Neutrophil (primary cell): ENCODE measurements around the gene SMPD3.

Source experiments
- H3K27ac ChIP-seq: fragments of 200-600 bp; sonication (generic); 2 replicates; pipeline ENCODE4 v1.5.1; 2016; ENCODE audit warnings: mild to moderate bottlenecking, moderate library complexity
- H3K27me3 ChIP-seq: fragments of 200-600 bp; sonication (generic); 2 replicates; pipeline ENCODE4 v1.6.0; 2016; ENCODE audit warnings: mild to moderate bottlenecking
- H3K36me3 ChIP-seq: fragments of 200-600 bp; sonication (generic); 2 replicates; pipeline ENCODE4 v1.5.1; 2017
- H3K4me1 ChIP-seq, 2 experiments: fragments of 200-600 bp in 1 of 2; sonication (generic) in 1 of 2; 1 replicate in 1 of 2; 2 replicates in 1 of 2; pipeline versions ENCODE4 v1.5.1 to v1.6.1; 2013 to 2016; ENCODE audit warnings: low read depth in 1 of 2, low read length in 1 of 2, mild to moderate bottlenecking in 1 of 2, moderate library complexity in 1 of 2; ENCODE audit not compliant: control insufficient read depth in 1 of 2, insufficient read depth in 1 of 2
- H3K4me3 ChIP-seq, 2 experiments: fragments of 200-600 bp in 1 of 2; sonication (generic) in 1 of 2; 1 replicate in 1 of 2; 2 replicates in 1 of 2; pipeline ENCODE4 v1.5.1; 2013 to 2016; ENCODE audit warnings: low read depth in 1 of 2, low read length in 1 of 2, mild to moderate bottlenecking in 1 of 2, moderate library complexity in 1 of 2
- H3K9me3 ChIP-seq: fragments of 200-600 bp; sonication (generic); 2 replicates; pipeline ENCODE4 v1.5.1; 2016
- CTCF ChIP-seq: fragments of 200-600 bp; sonication (generic); IDR thresholded peaks from 2 replicates; pipeline ENCODE4 v1.5.1; 2016; ENCODE audit warnings: antibody characterized with exemption

Gene SMPD3

GRCh38 chr16:68425498-68426346 is 22.6 kb downstream of the SMPD3 start:
- H3K9me3 ChIP-seq = no peaks in the 10 kb centered on the region
- no peak overlapping the region for H3K27ac ChIP-seq
- no peaks in the 10 kb centered on the region for H3K27me3 ChIP-seq
- H3K36me3 ChIP-seq = no peaks in the 10 kb centered on the region
- no peak overlapping the region for H3K4me3 ChIP-seq
- no peak for TF ChIP-seq CTCF
- H3K4me1 ChIP-seq = no peaks in the 10 kb centered on the region

DNA sequence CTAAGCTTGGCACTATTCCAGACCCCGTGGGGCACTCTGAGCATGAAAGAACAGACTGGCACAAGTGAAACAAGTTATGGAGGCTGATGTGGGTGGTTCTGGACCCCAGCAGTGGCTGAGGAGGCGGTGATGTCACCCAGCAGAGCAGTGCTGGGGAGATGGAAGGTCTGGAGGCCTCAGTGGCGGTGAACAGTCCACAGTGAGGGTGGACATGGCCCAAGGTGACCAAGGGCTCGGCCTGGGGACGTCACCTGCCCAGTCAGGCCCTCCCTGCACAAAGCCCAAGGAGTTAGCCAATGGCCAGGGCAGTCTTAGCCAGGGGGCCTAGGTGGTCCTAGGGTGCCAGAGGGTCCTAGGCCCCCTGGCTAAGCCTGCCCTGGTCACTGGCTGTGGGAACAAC is 24.5 kb downstream of the SMPD3 start:
- Histone ChIP-seq H3K27me3 (no peaks in the 10 kb centered on the region), H3K9me3 (no peaks in the 10 kb centered on the region), H3K36me3 (no peaks in the 10 kb centered on the region), H3K4me1 (no peaks in the 10 kb centered on the region), H3K4me3 (no peak overlapping the region), H3K27ac (no peak overlapping the region)
- no peak for TF ChIP-seq CTCF

DNA sequence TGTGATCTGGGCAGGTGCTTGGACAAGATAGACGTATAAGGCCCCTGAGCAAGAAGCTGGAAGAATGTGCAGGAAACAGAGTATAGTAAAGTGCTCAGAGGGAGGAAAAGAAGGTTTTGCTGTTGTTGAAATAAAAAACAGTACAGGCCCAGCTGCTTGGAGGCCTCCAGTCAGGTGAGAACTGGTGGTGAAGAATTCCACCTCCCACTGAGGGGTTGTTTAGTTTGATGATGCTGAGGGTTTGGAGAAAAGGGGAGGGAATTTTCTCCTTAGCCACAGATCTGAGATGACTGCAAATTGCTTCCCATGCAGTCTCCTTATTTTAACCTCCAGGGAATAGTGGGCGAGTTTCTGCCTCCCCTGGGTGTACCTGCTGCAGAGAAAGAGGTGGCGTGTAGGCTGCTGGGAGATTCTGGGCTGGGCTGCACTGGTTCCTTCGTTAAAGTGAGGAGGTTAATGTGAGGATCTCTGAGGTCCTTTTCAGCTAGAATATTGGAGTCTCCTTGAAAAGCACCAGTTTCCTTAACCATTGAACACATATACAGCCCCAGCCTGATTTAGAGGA is 25.8 kb downstream of the SMPD3 start:
- Histone ChIP-seq H3K4me3 (no peak overlapping the region), H3K27me3 (no peaks in the 10 kb centered on the region), H3K27ac (no peak overlapping the region), H3K4me1 (peaks cover 3 to 5% of the 10 kb centered on the region in 2 experiments), H3K36me3 (no peaks in the 10 kb centered on the region), H3K9me3 (no peaks in the 10 kb centered on the region)
- no peak for TF ChIP-seq CTCF

DNA sequence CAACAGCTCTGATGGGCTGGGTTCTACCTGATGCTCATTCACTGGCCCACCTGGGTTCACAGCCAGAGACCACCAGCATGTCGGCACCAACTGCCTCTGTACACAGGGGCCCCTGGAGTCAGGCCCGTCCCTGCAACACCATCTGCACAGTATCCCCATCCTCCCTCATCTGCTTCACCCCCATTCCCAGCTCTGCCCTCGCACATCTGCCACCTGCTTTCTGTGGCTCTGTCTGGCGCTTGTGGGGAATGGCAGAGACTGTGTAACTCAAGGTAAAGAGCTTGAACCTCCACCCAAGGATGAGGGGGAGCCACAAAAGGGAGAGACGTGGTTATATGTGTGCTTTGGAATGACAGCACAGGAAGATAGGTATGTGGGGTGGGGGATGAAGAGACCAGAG is 27.2 kb downstream of the SMPD3 start:
- Histone ChIP-seq H3K9me3 (no peaks in the 10 kb centered on the region), H3K36me3 (no peaks in the 10 kb centered on the region), H3K27me3 (no peaks in the 10 kb centered on the region), H3K4me1 (peaks cover 3 to 7% of the 10 kb centered on the region in 2 experiments), H3K27ac (no peak overlapping the region), H3K4me3 (no peak overlapping the region)
- no peak for TF ChIP-seq CTCF

GRCh38 chr16:68420366-68420942 is 27.9 kb downstream of the SMPD3 start:
- H3K4me1 ChIP-seq = peaks cover 3 to 7% of the 10 kb centered on the region in 2 experiments
- H3K27me3 ChIP-seq = no peaks in the 10 kb centered on the region
- no peaks in the 10 kb centered on the region for H3K9me3 ChIP-seq
- H3K27ac ChIP-seq = no peak overlapping the region
- H3K36me3 ChIP-seq = no peaks in the 10 kb centered on the region
- TF ChIP-seq CTCF = no peak
- no peak overlapping the region for H3K4me3 ChIP-seq
